NT2/D1 (cell line): ENCODE data around the gene ETS1.

Experiments used
- DNase-seq: peaks from one replicate; pipeline ENCODE4 v3.0.0-alpha.2; 2011; ENCODE audit warnings: low read depth, low spot score
- H3K27me3 ChIP-seq: 2 replicates; pipeline ENCODE4 v1.6.0; 2011; ENCODE audit warnings: mild to moderate bottlenecking; ENCODE audit not compliant: insufficient read length, insufficient read depth
- H3K36me3 ChIP-seq: 2 replicates; pipeline ENCODE4 v1.6.1; 2011; ENCODE audit warnings: mild to moderate bottlenecking, low read length, mixed read lengths; ENCODE audit not compliant: insufficient read depth, insufficient read length
- H3K4me1 ChIP-seq: 2 replicates; pipeline ENCODE4 v1.5.1; 2011; ENCODE audit not compliant: insufficient read depth, insufficient read length
- H3K4me3 ChIP-seq: 2 replicates; pipeline ENCODE4 v1.5.1; 2011; ENCODE audit warnings: low read depth; ENCODE audit not compliant: insufficient read length
- H3K9ac ChIP-seq: 2 replicates; pipeline ENCODE4 v1.6.0; 2011; ENCODE audit warnings: low read depth; ENCODE audit not compliant: insufficient read length
- H3K9me3 ChIP-seq: 2 replicates; pipeline ENCODE4 v1.5.1; 2011; ENCODE audit warnings: mild to moderate bottlenecking, low read length; ENCODE audit not compliant: insufficient read depth
- SUZ12 ChIP-seq: IDR thresholded peaks from 2 replicates; pipeline ENCODE4 v1.6.1; 2011; ENCODE audit not compliant: insufficient read length, insufficient read depth; ENCODE audit errors: extremely low read depth
- YY1 ChIP-seq: IDR thresholded peaks from 2 replicates; pipeline ENCODE4 v1.6.1; 2011; ENCODE audit not compliant: insufficient read length, insufficient read depth
- ZNF274 ChIP-seq: IDR thresholded peaks from 2 replicates; pipeline ENCODE4 v1.6.1; 2011; ENCODE audit warnings: mild to moderate bottlenecking, low read depth, low read length

Gene ETS1

DNA sequence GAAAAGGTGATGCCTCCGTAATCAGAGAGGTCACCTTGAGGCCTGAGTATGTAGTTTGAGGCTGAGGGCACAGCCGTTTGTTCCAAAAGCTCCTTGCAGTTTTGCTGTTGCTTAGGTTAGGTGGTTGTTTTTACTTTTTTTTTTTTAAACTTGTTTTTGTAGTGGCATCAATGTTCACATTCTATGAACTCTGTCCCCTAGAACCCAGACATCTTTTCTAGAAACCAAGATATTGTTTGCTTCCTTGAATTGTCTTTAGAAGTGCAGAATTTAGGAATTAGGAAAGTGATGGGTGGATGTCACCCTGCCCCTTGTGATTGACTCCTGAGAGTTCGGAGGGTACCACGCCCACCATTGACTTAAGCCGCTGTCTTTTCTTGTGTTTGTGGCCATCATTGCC lies 35.7 kb upstream of the ETS1 start:
- no peaks in the 10 kb centered on the region for H3K4me1 ChIP-seq
- H3K9me3 ChIP-seq: no peaks in the 10 kb centered on the region
- H3K9ac ChIP-seq: no peak overlapping the region
- no peak for TF ChIP-seq ZNF274
- no peak for TF ChIP-seq SUZ12
- no peak for TF ChIP-seq YY1
- no peaks in the 10 kb centered on the region for H3K27me3 ChIP-seq
- H3K4me3 ChIP-seq: no peak overlapping the region
- no peaks in the 10 kb centered on the region for H3K36me3 ChIP-seq
- DNase-seq: no peak

DNA sequence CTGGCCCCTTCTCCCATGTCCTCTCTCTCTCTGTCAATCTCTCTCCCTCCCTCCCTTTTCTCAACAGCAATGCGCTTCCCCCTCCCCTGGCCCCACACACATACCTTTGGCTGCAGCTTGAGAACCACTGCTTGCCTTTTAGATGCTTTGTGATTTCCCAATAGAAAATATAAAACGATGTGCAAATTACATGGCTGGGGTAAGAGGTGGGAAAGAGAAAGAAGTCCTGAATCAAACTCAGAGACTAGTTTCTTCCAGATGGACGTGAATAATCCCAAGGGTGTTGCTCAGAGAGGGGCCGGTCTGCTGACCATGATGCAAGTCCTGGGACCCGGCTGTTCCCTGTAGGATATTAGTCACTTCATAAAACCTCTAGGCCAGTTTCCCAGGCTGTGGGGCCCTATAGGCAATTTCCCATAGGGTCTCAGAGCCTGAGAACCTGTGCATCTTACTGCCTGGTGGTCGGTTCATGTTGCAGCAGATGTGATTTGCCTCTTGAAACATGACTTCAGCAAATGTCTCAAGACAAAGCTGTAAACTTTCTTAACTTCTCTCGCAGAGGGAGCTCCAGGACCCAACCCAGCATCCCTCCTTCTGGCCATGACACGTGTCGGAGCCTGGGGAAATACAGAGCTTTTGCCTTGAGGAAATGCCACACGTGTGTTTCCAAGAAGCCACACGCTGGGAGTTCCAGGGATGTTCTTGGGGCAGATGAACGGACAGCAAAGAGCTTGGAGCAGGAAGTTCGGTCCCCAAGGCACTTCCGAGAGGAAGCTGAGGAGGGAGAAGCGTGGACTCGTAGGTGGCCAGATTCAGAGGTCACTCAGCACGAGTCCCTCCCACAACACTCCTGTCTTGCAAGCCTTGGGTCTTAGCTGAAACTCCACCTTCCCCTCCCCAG lies 34.5 kb upstream of the ETS1 start:
- no peaks in the 10 kb centered on the region for H3K4me1 ChIP-seq

DNA sequence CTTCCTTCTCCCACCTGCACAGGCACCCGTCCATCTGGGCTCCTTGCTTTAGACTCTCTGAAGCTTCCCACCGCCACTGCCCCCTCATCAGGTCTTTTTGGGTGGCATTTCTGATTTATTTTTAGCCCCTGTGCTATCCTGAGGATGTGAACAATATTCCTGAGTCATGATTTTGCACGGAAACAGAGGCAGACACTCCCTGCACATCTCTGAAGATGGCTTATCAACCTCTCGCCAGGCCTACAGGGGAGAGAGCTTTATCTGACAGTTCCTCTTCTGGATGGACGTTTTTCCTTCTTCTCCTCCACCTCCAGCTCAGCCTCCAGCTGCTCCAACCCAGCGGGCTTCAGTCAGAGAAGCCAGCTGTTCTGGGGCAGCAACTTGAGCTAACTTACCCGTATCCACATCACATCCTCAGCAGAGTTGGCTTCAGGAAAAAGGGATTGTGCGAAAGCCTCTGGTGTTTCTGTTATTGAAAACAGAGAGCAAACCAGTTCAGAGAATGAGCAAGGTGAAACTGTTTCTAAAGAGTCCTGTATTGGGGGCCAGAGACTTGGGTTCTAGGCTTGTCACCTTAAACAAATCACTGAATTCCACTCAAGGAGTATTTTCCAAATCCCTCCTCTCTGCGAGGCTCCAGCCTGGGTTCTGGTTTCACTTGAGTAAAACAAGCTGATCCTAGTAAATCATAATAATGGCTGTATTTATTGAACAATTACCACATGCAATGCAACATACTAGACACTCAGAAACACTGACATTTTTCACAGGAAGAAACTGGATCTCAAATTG lies 33.1 kb upstream of the ETS1 start:
- Histone ChIP-seq H3K36me3 (no peaks in the 10 kb centered on the region), H3K27me3 (no peaks in the 10 kb centered on the region), H3K9ac (no peak overlapping the region), H3K9me3 (no peaks in the 10 kb centered on the region), H3K4me3 (no peak overlapping the region), H3K4me1 (no peaks in the 10 kb centered on the region)
- no peak for DNase-seq
- TF ChIP-seq YY1 (no peak), SUZ12 (no peak), ZNF274 (no peak)

More for the DNA sequence above, 34.5 kb upstream of the ETS1 start:
- Histone ChIP-seq H3K36me3 (no peaks in the 10 kb centered on the region), H3K4me3 (no peak overlapping the region), H3K9me3 (no peaks in the 10 kb centered on the region), H3K27me3 (no peaks in the 10 kb centered on the region), H3K9ac (no peak overlapping the region)
- TF ChIP-seq SUZ12 (no peak), ZNF274 (no peak), YY1 (no peak)
- DNase-seq: no peak

DNA sequence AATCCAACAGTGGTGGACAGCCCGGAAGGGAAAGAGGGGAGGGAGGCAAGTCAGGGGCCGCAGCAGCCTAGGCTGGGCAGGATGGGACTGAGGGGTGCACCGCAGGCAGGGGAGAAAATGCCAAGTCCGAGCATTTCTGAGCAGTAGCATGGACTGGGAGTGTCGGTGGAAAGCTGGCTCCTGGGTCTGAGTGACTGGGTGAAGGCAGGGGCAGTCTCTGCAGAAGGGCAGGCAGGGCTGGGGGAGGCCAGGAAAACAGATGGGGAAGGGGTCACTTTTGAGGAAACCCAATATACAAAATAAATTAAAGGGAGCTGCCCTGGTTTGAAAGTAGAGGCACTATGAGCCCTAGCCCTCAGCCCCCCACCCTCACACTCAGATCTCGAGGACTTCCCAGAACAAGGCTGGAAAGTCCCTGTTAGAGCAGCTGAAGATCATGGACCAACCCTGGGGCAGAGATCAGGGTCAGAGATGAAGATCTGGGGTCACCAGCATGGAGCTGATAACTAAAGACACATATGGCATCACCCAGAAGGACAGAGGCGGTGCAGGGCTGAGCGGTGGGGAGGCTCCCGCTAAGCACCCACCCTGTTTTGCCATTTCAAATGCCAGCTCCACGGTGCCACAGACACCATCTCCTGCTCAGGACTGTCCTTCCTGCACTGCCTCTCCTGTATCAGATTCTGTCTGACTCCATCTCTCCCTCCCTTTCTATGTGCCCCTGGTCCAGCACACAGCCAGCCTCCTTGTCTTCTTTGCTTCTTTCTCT lies 32.4 kb upstream of the ETS1 start:
- Histone ChIP-seq H3K27me3 (no peaks in the 10 kb centered on the region), H3K9ac (no peak overlapping the region), H3K9me3 (no peaks in the 10 kb centered on the region), H3K4me3 (no peak overlapping the region), H3K36me3 (no peaks in the 10 kb centered on the region), H3K4me1 (no peaks in the 10 kb centered on the region)
- DNase-seq: no peak
- TF ChIP-seq SUZ12 (no peak), YY1 (no peak)

DNA sequence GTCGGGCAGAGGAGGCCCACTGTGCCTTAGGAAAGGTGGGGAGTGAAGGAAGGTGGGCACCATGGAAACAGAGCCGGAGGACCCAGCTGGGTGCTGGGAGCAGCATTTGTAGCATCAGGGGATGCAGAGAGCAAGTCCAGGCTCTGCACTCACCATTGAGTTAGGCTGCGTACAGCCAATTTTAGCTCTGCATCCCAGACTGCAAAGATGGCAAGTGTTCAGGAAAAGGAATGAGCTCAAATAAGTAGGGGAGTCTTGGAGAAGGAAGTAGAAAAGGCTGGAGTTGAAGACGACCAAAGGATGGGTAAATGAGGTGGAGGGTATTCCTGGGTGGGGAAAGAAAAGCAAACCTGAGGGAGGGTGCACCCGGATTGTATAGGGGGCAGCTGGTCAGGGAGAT lies 31.6 kb upstream of the ETS1 start:
- DNase-seq: no peak
- TF ChIP-seq SUZ12: no peak
- TF ChIP-seq YY1: no peak
- no peak for TF ChIP-seq ZNF274
- Histone ChIP-seq H3K9me3 (no peaks in the 10 kb centered on the region), H3K4me3 (no peak overlapping the region), H3K27me3 (no peaks in the 10 kb centered on the region), H3K4me1 (no peaks in the 10 kb centered on the region), H3K36me3 (no peaks in the 10 kb centered on the region), H3K9ac (no peak overlapping the region)

DNA sequence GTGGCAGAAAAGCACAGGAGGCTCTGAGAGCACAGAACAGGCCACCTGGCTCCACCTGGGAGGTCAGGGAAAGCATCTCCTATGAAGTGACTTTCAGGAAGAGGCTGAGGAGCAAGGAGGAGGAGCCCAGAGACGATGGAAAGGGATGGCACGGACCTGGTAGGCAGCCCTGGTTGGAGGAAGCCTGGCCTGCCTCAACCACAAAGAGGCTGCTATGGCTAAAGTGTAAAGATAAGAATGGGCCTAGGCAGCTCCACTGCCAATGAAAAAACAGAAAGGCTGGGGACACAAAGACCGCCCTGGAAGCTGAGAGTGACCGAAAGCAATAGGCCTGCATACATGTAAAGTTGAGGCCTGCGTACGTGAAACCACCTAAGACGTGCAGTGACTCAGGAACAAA lies 31.2 kb upstream of the ETS1 start:
- DNase-seq: no peak
- no peak overlapping the region for H3K9ac ChIP-seq
- no peaks in the 10 kb centered on the region for H3K4me1 ChIP-seq
- no peaks in the 10 kb centered on the region for H3K9me3 ChIP-seq
- no peak overlapping the region for H3K4me3 ChIP-seq
- TF ChIP-seq ZNF274 (no peak), YY1 (no peak), SUZ12 (no peak)
- H3K27me3 ChIP-seq: no peaks in the 10 kb centered on the region
- no peaks in the 10 kb centered on the region for H3K36me3 ChIP-seq

DNA sequence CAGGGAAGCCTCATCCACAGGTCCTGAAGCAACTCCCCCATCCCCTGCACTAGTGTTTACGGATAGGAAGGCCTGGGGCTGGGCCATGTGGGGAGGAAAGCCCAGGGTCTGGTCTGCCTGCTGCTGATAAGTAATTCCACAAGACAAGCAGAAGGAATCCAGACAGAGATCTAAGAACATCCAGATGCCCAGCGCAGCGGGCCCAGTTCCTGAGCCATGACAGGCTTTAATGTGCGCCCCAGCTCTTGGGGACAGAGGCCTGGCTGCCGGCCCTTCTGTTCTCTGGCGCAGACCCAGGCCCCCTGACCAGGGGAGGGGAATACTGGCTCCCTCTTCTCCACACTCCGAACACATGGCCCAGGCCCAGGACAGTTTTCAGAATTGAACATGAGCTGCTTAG lies 28.8 kb upstream of the ETS1 start:
- DNase-seq: no peak
- Histone ChIP-seq H3K9me3 (no peaks in the 10 kb centered on the region), H3K36me3 (no peaks in the 10 kb centered on the region), H3K9ac (no peak overlapping the region), H3K4me3 (no peak overlapping the region), H3K27me3 (no peaks in the 10 kb centered on the region), H3K4me1 (no peaks in the 10 kb centered on the region)
- TF ChIP-seq YY1: no peak
- TF ChIP-seq SUZ12: no peak
- no peak for TF ChIP-seq ZNF274
